Prostate gland (tissue), 2 donors: ENCODE measurements around the gene ARHGDIA.

ENCODE experiments used
- POLR2A ChIP-seq: fragments of 450-650 bp; IDR thresholded peaks from one replicate; pipeline ENCODE4 v1.6.1; 2016; ENCODE audit warnings: antibody characterized with exemption, mild to moderate bottlenecking
- TF ChIP-seq, protein P1 (sequence below), 4 experiments: fragments of 200-600 bp in 2 of 4; fragments of 450-650 bp in 2 of 4; sonication (generic) in 2 of 4; IDR thresholded peaks; 1 replicate in 3 of 4; 2 replicates in 1 of 4; pipeline ENCODE4 v1.5.1; 2016 to 2019; ENCODE audit warnings: antibody characterized with exemption in 4 of 4, mild to moderate bottlenecking in 2 of 4, moderate library complexity in 2 of 4

DNA sequence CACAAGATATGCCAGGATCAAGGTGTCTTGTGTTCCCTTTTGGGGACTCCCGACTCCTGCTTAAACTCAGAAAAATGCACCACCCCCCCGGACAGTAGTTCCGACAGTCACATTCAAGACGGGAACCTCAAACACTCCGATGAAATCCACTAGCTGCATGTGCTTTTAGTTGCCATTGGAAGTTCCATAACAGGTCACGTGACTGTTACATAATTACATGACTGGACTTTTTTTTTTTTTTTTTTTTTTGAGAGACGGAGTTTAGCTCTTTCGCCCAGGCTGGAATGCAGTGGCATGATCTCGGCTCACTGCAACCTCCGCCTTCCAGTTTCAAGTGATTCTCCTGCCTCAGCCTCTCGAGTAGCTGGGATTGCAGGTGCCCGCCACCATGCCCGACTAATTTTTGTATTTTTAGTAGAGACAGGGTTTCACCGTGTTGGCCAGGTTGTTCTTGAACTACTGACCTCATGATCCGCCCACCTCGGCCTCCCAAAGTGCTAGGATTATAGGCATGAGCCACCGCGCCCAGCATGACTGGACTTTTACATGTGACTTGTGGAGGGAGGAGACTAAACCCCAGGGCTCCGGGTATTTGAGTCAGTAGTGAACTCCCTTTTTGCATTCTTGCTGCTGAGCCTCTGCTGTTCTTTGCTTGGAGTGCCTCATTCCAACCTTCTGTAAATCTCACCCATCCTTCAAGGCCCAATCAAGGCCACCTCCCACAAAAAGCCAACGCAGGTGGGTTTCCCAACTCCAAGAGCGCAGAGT lies 45.3 kb upstream of the ARHGDIA start:
- TF ChIP-seq, protein P1, sequence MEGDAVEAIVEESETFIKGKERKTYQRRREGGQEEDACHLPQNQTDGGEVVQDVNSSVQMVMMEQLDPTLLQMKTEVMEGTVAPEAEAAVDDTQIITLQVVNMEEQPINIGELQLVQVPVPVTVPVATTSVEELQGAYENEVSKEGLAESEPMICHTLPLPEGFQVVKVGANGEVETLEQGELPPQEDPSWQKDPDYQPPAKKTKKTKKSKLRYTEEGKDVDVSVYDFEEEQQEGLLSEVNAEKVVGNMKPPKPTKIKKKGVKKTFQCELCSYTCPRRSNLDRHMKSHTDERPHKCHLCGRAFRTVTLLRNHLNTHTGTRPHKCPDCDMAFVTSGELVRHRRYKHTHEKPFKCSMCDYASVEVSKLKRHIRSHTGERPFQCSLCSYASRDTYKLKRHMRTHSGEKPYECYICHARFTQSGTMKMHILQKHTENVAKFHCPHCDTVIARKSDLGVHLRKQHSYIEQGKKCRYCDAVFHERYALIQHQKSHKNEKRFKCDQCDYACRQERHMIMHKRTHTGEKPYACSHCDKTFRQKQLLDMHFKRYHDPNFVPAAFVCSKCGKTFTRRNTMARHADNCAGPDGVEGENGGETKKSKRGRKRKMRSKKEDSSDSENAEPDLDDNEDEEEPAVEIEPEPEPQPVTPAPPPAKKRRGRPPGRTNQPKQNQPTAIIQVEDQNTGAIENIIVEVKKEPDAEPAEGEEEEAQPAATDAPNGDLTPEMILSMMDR (IDR thresholded peaks at IDR 0.05), result no peak
- TF ChIP-seq POLR2A, result no peak
